COLO829 (cell line): ENCODE results near the gene VSIG8.

Experiments
- DNase-seq: peaks from one replicate; pipeline ENCODE4 v3.0.0; 2012; ENCODE audit warnings: low spot score

The VSIG8 gene

GRCh38 chr1:159856576-159856975 lies 5.9 kb downstream of the VSIG8 start:
- no peak for DNase-seq

GRCh38 chr1:159855709-159856108 lies 6.7 kb downstream of the VSIG8 start:
- DNase-seq: no peak

- no peak for DNase-seq
Measured at GRCh38 chr1:159854693-159855192, 7.7 kb downstream of the VSIG8 start.

GRCh38 chr1:159854116-159854692 lies 8.3 kb downstream of the VSIG8 start:
- no peak for DNase-seq

GRCh38 chr1:159853417-159854115 lies 8.9 kb downstream of the VSIG8 start:
- DNase-seq: no peak

- no peak for DNase-seq
Measured at GRCh38 chr1:159851407-159851806, 11.1 kb downstream of the VSIG8 start.

DNA sequence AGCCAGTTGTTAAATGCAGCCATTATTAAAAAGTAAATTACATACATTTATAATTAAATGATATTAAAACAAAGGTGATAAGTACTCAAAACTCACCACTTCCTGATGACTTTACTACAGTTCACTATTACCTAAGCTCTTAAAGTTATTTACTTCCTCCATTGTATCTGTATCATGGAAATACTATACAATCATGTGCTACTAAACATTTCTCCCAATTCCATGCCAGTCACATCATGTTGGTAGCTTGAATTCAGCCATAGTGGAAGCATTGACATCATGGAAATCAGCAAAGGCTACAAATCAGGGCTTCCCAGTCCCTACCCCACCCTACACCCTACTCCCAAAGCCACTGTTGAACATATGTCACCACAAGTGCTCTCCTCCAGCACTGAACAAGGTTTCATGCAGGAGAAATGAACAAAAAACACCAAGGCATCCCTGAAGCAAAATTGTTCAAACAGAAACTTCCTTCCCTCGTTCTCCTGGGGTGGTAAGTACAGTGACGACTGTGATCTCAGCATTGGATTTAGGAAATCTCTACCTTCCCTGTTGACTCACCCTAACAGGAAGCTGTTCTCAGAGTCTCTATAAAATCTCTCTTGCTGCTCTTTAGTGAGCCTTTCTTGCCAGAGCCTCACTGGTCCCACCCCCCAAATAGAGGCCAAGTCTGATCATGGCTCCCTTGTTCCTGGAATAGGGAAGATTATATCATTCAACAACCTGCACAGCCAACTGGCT lies 12.7 kb downstream of the VSIG8 start:
- DNase-seq: no peak

- DNase-seq: no peak
Measured at GRCh38 chr1:159848326-159848725, 14.1 kb downstream of the VSIG8 start.

- no peak for DNase-seq
Measured at GRCh38 chr1:159847231-159847630, 15.2 kb downstream of the VSIG8 start.

DNA sequence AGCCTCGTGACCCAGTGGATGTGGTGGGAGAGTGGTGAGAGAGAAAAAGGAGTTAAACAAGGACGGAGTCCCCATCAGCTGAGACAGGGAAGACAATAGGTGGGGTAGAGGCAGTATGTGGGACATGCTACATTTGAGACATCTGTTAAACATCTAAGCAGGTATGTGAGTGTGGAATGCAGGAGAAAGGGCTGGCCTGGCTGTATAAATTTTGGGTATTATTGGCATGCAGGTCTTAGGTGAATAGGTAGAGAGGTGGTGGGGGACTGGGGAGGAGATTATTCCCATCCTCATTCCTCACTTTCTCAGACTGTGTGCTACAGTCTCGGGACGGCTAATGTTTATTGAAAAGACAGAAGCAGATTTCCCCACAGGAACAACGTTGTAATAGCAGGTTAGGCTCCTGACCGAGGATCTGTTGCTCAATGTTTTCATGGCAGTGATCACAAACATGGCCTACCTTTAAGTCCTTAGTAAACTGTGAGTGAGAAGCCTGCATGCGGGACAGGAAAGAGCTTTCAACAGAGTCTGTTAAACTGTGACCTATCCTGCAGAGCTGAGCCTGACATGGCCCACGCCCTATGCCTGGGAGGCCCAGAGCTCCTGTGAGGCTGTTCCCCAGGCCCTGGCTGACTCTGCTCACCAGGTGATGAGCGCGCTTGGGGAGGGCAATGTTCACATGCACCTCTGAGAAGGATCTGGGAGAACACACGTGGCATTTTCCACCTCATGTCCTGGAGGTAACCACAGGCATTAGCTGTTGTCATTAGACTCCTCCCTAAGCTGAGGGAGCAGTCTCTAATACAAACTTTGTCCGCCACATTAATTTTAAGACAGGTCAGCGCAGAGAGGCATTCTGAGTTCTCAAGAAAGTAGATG lies 16.5 kb downstream of the VSIG8 start:
- DNase-seq: no peak

DNA sequence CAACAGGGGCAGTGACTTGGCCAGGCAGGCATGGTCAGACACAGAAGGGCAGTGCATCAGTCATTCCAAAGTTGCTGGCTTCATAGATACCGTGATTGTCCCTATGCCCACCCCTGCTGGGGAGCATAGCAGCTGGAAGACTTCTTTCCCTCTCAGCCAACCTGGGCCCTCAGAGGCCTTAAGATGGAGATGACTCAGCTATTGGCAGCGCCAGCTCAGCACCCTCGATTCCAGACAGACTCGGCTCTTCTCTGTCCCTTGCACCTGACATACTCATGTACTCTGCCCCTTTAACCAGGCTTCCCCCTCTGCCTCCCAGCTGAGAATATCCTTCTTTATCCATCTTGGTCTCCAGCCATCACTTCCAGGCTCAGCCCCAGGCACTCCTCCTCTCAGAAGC lies 19.0 kb downstream of the VSIG8 start:
- no peak for DNase-seq

DNA sequence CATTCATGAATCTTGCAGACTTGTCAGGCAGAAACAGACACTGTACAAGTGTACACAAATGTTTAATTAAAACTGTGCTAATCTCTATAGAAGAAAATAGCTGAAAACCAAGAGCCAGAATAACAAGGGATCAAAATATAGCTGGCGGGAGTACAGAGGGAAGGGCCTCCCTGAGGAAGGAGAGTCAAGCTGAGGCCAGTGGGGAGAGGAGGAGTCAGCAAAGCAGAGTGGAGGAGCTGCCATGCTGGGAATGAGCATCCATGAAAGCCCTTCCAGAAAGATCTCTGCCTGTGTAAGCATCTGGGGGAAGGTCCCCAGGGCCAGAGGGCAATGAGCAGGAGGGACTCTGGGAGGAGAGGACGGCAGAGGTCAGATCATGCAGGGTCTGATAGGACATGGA lies 20.7 kb downstream of the VSIG8 start:
- DNase-seq: no peak

- no peak for DNase-seq
Measured at GRCh38 chr1:159839116-159839849, 23.2 kb downstream of the VSIG8 start.

- DNase-seq: no peak
Measured at GRCh38 chr1:159838715-159839114, 23.7 kb downstream of the VSIG8 start.

- DNase-seq: no peak
Measured at GRCh38 chr1:159835862-159836525, 26.5 kb downstream of the VSIG8 start.

DNA sequence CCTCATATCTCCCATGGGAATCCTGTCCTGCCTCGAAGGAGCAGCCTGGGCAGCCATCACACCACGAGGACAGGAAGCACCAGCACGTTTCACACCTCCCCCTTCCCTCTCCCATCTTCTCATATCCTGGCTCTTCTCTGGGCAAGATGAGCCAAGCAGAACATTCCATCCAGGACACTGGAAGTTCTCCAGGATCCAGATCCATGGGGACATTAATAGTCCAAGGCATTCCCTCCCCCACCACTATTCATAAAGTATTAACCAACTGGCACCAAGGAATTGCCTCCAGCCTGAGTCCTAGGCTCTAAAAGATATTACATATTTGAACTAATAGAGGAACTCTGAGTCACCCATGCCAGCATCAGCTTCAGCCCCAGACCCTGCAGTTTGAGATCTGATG lies 27.1 kb downstream of the VSIG8 start:
- no peak for DNase-seq

DNA sequence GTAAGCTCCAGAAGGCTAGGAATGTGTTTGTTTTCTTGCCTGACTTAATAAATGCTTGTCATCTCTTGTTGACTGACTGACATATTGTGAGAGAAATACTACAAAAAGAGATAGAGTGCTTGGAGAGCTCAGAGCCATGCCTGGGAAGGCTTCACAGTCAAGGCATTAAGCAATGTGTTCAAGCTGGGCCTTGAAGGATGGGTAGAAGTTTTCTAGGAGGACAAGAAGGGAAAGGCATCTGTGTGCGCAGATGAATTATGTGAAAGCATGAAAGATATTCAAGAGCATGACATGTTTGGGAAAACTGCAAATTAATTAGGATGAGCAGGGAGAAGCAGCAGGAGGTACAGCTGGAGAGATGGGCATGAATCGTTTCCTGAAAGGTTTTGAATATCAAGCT lies 30.1 kb downstream of the VSIG8 start:
- no peak for DNase-seq

DNA sequence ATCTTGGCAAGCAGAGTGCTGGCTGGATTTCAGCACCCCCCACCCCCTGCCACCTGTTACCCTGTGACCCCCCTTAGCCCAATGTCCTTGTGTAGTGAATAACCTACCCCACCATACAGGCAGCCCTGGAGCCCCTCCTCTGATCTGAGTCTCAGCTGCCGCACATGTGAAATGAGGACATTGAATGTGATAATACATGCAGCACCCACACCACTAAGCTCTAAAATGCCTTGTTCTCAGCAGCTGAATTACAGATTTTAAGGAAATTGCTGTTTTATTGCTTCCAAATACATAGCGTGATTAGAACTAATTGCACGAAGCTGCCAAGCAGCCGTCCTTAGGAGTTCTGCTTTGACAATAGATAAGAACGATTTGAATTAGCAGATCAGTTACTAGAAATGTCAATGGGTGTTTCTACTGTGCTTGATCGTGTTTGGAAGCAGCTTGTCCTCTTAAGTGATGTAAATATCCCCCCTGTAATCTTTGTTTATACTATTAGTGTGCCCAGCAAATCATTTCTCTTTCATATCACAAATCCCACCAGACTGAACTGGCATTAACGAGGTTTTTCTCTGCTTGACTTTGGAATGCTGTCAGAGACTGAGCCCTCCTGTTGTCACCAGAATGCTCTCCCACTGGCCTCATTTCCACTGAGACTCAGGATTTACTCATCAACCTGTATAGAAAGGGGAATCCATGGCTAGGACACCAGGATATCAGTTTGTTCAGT lies 30.9 kb downstream of the VSIG8 start:
- DNase-seq: no peak

DNA sequence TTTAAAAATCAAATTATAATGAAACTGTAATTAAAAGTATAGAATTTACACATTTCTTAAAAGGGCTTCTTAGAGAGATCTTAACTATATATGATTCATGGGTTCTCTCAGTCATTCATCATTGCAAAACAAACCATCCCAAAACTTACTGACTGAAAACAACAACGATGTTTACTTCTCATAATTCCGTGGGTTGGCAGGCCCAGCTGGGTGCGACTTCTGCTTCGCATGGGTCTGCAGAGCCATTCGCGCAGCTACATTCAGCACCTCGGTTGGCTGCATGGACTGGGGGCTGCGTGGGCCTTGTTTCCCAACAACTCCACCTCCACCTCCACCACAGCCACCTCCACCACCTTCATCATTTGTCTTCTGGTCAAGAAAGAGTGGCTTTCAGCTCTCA lies 31.7 kb downstream of the VSIG8 start:
- no peak for DNase-seq

GRCh38 chr1:159829822-159830465 lies 32.5 kb downstream of the VSIG8 start:
- no peak for DNase-seq
